ENCODE measurements around the gene SIGLEC10.
"Not testable (repeated sequence)": the region's sequence is repeated elsewhere in the genome, so short reads cannot be mapped to it uniquely, and the experiment has no call there.

SIGLEC10 gene

GRCh38 chr19:51417107-51417809 is at the start of gene SIGLEC10:
TSS of gene SIGLEC10 (minus strand) at chr19:51417642. CDS start at chr19:51417581, 61 bp downstream.
- DNase-seq (ENCODE audit: low read depth in 2 of 2) = no peak

- DNase-seq (ENCODE audit: low read depth in 2 of 2) = no peak
These were observed 49.3 kb upstream of the SIGLEC10 start for GRCh38 chr19:51466723-51467122.

GRCh38 chr19:51463976-51464581 is 46.6 kb upstream of the SIGLEC10 start:
- not testable (repeated sequence) for DNase-seq (ENCODE audit: low read depth in 2 of 2)

- DNase-seq (ENCODE audit: low read depth in 2 of 2) = no peak
These were observed 45.2 kb upstream of the SIGLEC10 start for GRCh38 chr19:51462681-51463080.

GRCh38 chr19:51462276-51462675 is 44.8 kb upstream of the SIGLEC10 start:
- no peak for DNase-seq (ENCODE audit: low read depth in 2 of 2)

GRCh38 chr19:51461723-51462161 is 44.3 kb upstream of the SIGLEC10 start:
- no peak for DNase-seq (ENCODE audit: low read depth in 2 of 2)

GRCh38 chr19:51460164-51460992 is 42.9 kb upstream of the SIGLEC10 start:
- no peak for DNase-seq (ENCODE audit: low read depth in 2 of 2)

GRCh38 chr19:51458899-51459505 is 41.6 kb upstream of the SIGLEC10 start:
- DNase-seq (ENCODE audit: low read depth in 2 of 2) = no peak

GRCh38 chr19:51458051-51458645 is 40.7 kb upstream of the SIGLEC10 start, which contains the start of gene SIGLEC8:
TSS of gene SIGLEC8 (minus strand) at chr19:51458454. CDS start at chr19:51458387, 67 bp downstream.
- no peak for DNase-seq (ENCODE audit: low read depth in 2 of 2)

GRCh38 chr19:51457351-51458013 is 40.0 kb upstream of the SIGLEC10 start:
- DNase-seq (ENCODE audit: low read depth in 2 of 2) = no peak

- DNase-seq (ENCODE audit: low read depth in 2 of 2) = no peak
These were observed 39.3 kb upstream of the SIGLEC10 start for GRCh38 chr19:51456541-51457290.

- DNase-seq (ENCODE audit: low read depth in 2 of 2) = no peak
These were observed 33.4 kb upstream of the SIGLEC10 start for GRCh38 chr19:51450730-51451307.

- DNase-seq (ENCODE audit: low read depth in 2 of 2) = no peak
These were observed 31.1 kb upstream of the SIGLEC10 start for GRCh38 chr19:51448411-51449016.

GRCh38 chr19:51448011-51448410 is 30.6 kb upstream of the SIGLEC10 start:
- DNase-seq (ENCODE audit: low read depth in 2 of 2) = no peak

- DNase-seq (ENCODE audit: low read depth in 2 of 2) = not testable (repeated sequence)
These were observed 30.1 kb upstream of the SIGLEC10 start for GRCh38 chr19:51447510-51447909.

- DNase-seq (ENCODE audit: low read depth in 2 of 2) = peak; percentile 64 to 66
These were observed 24.3 kb upstream of the SIGLEC10 start for GRCh38 chr19:51441410-51442390.

GRCh38 chr19:51440846-51441409 is 23.5 kb upstream of the SIGLEC10 start:
- peak in 1 of 2 donors; percentile 16 for DNase-seq (ENCODE audit: low read depth in 2 of 2)

GRCh38 chr19:51440052-51440451 is 22.6 kb upstream of the SIGLEC10 start:
- DNase-seq (ENCODE audit: low read depth in 2 of 2) = no peak

All from stimulated activated CD8-positive, alpha-beta memory T cell treated with anti-CD3 and anti-CD28 coated beads, Interleukin-7, amount 100 ng/mL, for 1 hour (primary cell).